HepG2 (cell line): Measurements from ENCODE around the gene KCNK18.

Experiments
- CTCF ChIP-seq: sonication (generic); formaldehyde crosslinking; IDR thresholded peaks from 2 replicates; pipeline ENCODE4 v1.5.0; 2020; ENCODE audit warnings: mild to moderate bottlenecking, missing genetic modification reagents, moderate library complexity
- MAX ChIP-seq: IDR thresholded peaks from 2 replicates; pipeline ENCODE4 v1.6.1; 2012; ENCODE audit warnings: inconsistent platforms
- MXD4 ChIP-seq: IDR thresholded peaks from 2 replicates; pipeline ENCODE4 v1.6.1; 2016; ENCODE audit warnings: mild to moderate bottlenecking, missing biosample characterization, missing genetic modification reagents
- MXI1 ChIP-seq: IDR thresholded peaks from 3 replicates; pipeline ENCODE4 v1.6.1; 2012; ENCODE audit warnings: low read depth, low read length, inconsistent platforms, borderline replicate concordance
- NR1H2 ChIP-seq: sonication (generic); formaldehyde crosslinking; IDR thresholded peaks from 2 replicates; pipeline ENCODE4 v1.8.1; 2022; ENCODE audit warnings: low read depth, missing genetic modification reagents, borderline replicate concordance
- PAF1 ChIP-seq: IDR thresholded peaks from 2 replicates; pipeline ENCODE4 v1.6.1; 2016; ENCODE audit warnings: missing genetic modification reagents, missing compliant biosample characterization
- PAXIP1 ChIP-seq: sonication (generic); formaldehyde crosslinking; conservative IDR thresholded peaks from 2 replicates; pipeline ENCODE4 v1.4.0; 2020; ENCODE audit warnings: mild to moderate bottlenecking, missing genetic modification reagents, moderate library complexity
- POLR2A ChIP-seq, 2 experiments: IDR thresholded peaks; 2 replicates each; pipeline ENCODE4 v1.6.1; 2011; ENCODE audit warnings: low read depth in 2 of 2, low read length in 2 of 2, mild to moderate bottlenecking in 1 of 2, moderate library complexity in 1 of 2; ENCODE audit not compliant: insufficient read depth in 1 of 2
- POLR2AphosphoS5 ChIP-seq: IDR thresholded peaks from 2 replicates; pipeline ENCODE4 v1.6.1; 2012; ENCODE audit warnings: low read depth, low read length
- RNF2 ChIP-seq: fragments of 450-650 bp; conservative IDR thresholded peaks from 2 replicates; pipeline ENCODE4 v1.6.1; 2016; ENCODE audit warnings: low read depth
- TP53 ChIP-seq: sonication (generic); formaldehyde crosslinking; conservative IDR thresholded peaks from 2 replicates; pipeline ENCODE4 v1.4.0; 2020; ENCODE audit warnings: missing genetic modification reagents
- ZNF10 ChIP-seq: sonication (generic); formaldehyde crosslinking; IDR thresholded peaks from 2 replicates; pipeline ENCODE4 v1.4.0; 2020; ENCODE audit warnings: mild to moderate bottlenecking, low read depth, missing genetic modification reagents, borderline replicate concordance
- ZNF564 ChIP-seq: sonication (generic); formaldehyde crosslinking; IDR thresholded peaks from 2 replicates; pipeline ENCODE4 v1.8.1; 2023; ENCODE audit warnings: mild to moderate bottlenecking, missing genetic modification reagents
- ZSCAN29 ChIP-seq: sonication (generic); formaldehyde crosslinking; conservative IDR thresholded peaks from 2 replicates; pipeline ENCODE4 v1.4.0; 2020; ENCODE audit warnings: mild to moderate bottlenecking, missing genetic modification reagents

- TF ChIP-seq PAXIP1 (CRISPR knock-in tag) (no peak), ZNF10 (CRISPR knock-in tag) (no peak), PAF1 (CRISPR knock-in tag) (no peak), MXI1 (no peak), ZSCAN29 (CRISPR knock-in tag) (no peak), RNF2 (no peak), CTCF (no peak), POLR2A (IDR thresholded peaks at IDR 0.05; ENCODE audit: insufficient read depth in 1 of 2, low read depth in 2 of 2, low read length in 2 of 2) (no peak), POLR2AphosphoS5 (no peak), TP53 (CRISPR knock-in tag) (no peak), MAX (no peak), ZNF564 (CRISPR knock-in tag) (no peak), MXD4 (no peak), NR1H2 (CRISPR knock-in tag) (no peak)
Observed at GRCh38 chr10:117160567-117160966, 36.7 kb upstream of the KCNK18 start.
